Fibroblast of lung (primary cell): Measurements from ENCODE around the gene CREB3L1.
A peak's percentile ranks its signal among the peaks of the same experiment; 100 is the strongest.

Experiments
- CTCF ChIP-seq, 2 donors: IDR thresholded peaks in 1 of 2; conservative IDR thresholded peaks in 1 of 2; 1 replicate in 1 of 2; 2 replicates in 1 of 2; pipeline ENCODE4 v1.5.1; 2011 to 2012; ENCODE audit warnings: low read length in 2 of 2, control low read depth in 1 of 2, inconsistent platforms in 1 of 2, low read depth in 1 of 2, mild to moderate bottlenecking in 1 of 2
- EZH2 ChIP-seq: IDR thresholded peaks from 2 replicates; pipeline ENCODE4 v1.5.1; 2012; ENCODE audit warnings: low read length, control low read depth, mild to moderate bottlenecking; ENCODE audit errors: missing control alignments

GRCh38 chr11:46332093-46332567 is 54.7 kb downstream of the CREB3L1 start:
- peak; percentile 98 for TF ChIP-seq EZH2
- no peak for TF ChIP-seq CTCF (conservative IDR thresholded peaks at IDR 0.05 in 1 of 2, IDR thresholded peaks at IDR 0.05 in 1 of 2; ENCODE audit: low read depth in 1 of 2, low read length in 2 of 2)
